Breast epithelium (tissue), 4 donors: ENCODE measurements around the gene SLC25A41. TPM values are rescaled to one million over a fixed set of nuclear protein-coding genes. Genes with fewer than 3 reads are reported as not detected.

ENCODE experiments used
- DNase-seq, 2 donors: peaks; one replicate each; pipeline ENCODE4 v3.0.0-alpha.2; 2019; ENCODE audit warnings: low spot score in 2 of 2
- H3K27ac ChIP-seq, 2 donors: fragments of 200-600 bp; sonication (generic) in 1 of 2; one replicate each; pipeline ENCODE4 v1.5.1; 2016 to 2019; ENCODE audit warnings: mild to moderate bottlenecking in 1 of 2
- H3K27me3 ChIP-seq, 2 donors: fragments of 200-600 bp; sonication (generic) in 1 of 2; one replicate each; pipeline versions ENCODE4 v1.5.1 to v1.6.0; 2017 to 2019; ENCODE audit warnings: control low read depth in 1 of 2, mild to moderate bottlenecking in 1 of 2
- H3K36me3 ChIP-seq: fragments of 200-600 bp; one replicate; pipeline ENCODE4 v1.5.1; 2019
- H3K4me1 ChIP-seq, 2 donors: fragments of 200-600 bp; sonication (generic); one replicate each; pipeline ENCODE4 v1.5.1; 2016 to 2019; ENCODE audit warnings: control low read depth in 1 of 2
- H3K4me3 ChIP-seq, 3 donors: fragments of 200-600 bp; sonication (generic); 1 replicate in 2 of 3; 2 replicates in 1 of 3; pipeline ENCODE4 v1.5.1; 2016 to 2019; ENCODE audit warnings: mild to moderate bottlenecking in 3 of 3, moderate library complexity in 2 of 3
- H3K9me3 ChIP-seq, 2 donors: fragments of 200-600 bp; sonication (generic) in 1 of 2; one replicate each; pipeline ENCODE4 v1.5.1; 2016 to 2019; ENCODE audit warnings: control low read depth in 1 of 2
- POLR2A ChIP-seq: fragments of 450-650 bp; IDR thresholded peaks from one replicate; pipeline ENCODE4 v1.6.1; 2016; ENCODE audit warnings: antibody characterized with exemption, mild to moderate bottlenecking, moderate library complexity
- POLR2AphosphoS5 ChIP-seq, 3 donors: sonication (generic); formaldehyde crosslinking; IDR thresholded peaks; one replicate each; pipeline ENCODE4 v1.6.1; 2017; ENCODE audit warnings: antibody characterized with exemption in 3 of 3
- intact Hi-C: fragments of 100-400 bp; cut with DNase I; formaldehyde crosslinking; loops from one replicate; pipeline ENCODE4 v1.15.1; 2023; ENCODE audit warnings: low total_unique reads
- total RNA-seq, 3 donors: library from RNA; depleted of rRNA; stranded (reverse); fragments of >200 nt; gene quantifications; one replicate each; pipeline ENCODE4 v1.1.0, GENCODE V29; 2016
- TF ChIP-seq, protein P1 (sequence below), 3 donors: fragments of 450-650 bp; IDR thresholded peaks; one replicate each; pipeline ENCODE4 v1.5.1; 2016 to 2017; ENCODE audit warnings: antibody characterized with exemption in 3 of 3, mild to moderate bottlenecking in 3 of 3, moderate library complexity in 3 of 3

Gene SLC25A41
- total RNA-seq, 3 donors from 2014 or later = 0.44 TPM; not detected in 2

DNA sequence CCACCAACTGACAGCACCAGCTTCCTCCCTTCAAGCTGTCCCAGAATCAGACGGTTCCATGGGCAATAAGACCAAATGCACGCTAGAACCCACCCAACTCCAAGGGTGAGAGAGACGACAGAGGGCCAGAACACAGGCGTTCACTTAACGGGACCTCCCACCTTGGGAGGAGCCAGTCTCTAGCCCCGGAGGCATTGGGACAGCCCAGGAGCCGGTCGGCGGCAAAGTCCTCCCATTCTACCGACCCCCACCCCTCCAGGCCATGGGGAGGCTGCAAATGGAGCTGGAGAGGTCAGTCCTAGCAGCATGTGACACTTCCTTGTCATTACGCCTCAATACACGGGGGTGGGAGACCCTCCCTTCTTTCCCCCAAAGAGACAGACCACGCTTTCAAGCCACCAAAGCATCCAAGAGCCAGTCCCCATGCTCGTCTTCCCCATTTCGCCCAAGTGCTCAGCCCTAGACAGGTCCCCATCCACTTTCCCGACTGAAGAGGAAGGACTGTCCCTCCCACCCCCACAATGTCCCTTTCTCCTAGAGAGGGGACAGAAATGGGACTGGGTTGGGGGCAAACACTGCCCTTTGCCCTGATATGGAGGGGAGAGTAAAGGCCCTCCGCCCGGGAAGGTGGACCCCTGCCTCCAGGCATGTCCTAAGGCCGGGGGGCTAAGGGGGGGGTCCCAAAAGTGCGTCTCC is 9.9 kb downstream of the SLC25A41 start:
- intact Hi-C loops = loop anchor here (1.0 kb wide), 1 partner anchor 33 kb away; no protein-coding TSS in a partner anchor
- TF ChIP-seq, protein P1, sequence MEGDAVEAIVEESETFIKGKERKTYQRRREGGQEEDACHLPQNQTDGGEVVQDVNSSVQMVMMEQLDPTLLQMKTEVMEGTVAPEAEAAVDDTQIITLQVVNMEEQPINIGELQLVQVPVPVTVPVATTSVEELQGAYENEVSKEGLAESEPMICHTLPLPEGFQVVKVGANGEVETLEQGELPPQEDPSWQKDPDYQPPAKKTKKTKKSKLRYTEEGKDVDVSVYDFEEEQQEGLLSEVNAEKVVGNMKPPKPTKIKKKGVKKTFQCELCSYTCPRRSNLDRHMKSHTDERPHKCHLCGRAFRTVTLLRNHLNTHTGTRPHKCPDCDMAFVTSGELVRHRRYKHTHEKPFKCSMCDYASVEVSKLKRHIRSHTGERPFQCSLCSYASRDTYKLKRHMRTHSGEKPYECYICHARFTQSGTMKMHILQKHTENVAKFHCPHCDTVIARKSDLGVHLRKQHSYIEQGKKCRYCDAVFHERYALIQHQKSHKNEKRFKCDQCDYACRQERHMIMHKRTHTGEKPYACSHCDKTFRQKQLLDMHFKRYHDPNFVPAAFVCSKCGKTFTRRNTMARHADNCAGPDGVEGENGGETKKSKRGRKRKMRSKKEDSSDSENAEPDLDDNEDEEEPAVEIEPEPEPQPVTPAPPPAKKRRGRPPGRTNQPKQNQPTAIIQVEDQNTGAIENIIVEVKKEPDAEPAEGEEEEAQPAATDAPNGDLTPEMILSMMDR (IDR thresholded peaks at IDR 0.05) = no peak
- no peak for TF ChIP-seq POLR2A
- no peak for TF ChIP-seq POLR2AphosphoS5 (IDR thresholded peaks at IDR 0.05)
- Histone ChIP-seq H3K9me3 (no peaks in the 10 kb centered on the region), H3K36me3 (no peaks in the 10 kb centered on the region), H3K4me3 (peak overlapping the region; percentile 76 to 96 (median 84)), H3K27ac (peak overlapping the region; percentile 75 to 93), H3K4me1 (peaks cover 3 to 11% of the 10 kb centered on the region in 2 donors), H3K27me3 (no peaks in the 10 kb centered on the region)
- no peak for DNase-seq

DNA sequence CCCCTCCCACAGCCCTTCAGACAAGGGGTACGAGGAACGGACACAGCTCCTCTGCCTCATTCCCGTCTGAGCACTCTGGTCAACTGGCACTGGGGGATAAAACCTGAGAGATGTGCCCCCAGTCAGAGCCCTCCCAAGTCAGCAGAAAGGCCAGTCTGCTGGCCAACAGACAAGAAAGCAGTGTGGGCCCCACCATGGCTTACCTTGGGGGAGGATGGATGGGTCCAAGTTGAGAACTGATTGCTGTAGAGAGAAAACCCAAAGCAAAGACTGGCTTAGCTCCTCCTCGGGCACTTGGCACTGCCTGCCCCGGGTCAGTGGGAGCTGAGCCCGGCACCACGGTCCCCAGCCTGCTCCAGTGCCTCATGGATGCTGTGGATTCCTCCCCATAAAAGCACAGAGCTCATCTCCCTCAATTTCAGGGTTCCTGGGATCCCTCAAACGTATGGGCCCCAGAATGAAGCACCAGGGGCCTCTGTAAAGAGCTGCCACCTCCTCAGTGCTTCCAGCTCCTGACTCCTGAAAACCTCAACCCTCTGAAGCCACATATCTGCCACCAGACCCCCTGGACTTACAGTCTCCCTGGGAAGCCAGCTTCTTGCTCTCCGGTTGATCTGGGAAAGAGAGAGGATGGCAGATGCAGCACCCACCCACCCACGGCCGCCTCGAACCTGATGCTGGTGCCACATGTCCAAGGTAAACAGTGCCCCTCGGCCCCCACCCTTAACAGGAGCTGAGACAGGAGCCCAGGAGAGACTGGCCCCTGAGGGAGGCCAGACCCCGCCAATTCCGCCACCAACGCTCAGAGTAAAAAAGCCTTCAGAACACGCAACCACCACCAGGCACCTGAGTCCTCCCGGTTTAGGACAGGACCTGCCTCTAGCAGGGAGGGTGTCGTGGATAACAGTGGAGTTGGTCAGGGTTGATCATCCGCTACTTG is 12.2 kb downstream of the SLC25A41 start:
- intact Hi-C loops = no loop called here
- no peaks in the 10 kb centered on the region for H3K9me3 ChIP-seq
- TF ChIP-seq POLR2AphosphoS5 (IDR thresholded peaks at IDR 0.05) (no peak), POLR2A (no peak)
- TF ChIP-seq, protein P1 (IDR thresholded peaks at IDR 0.05) = no peak
- H3K36me3 ChIP-seq = peaks cover 5% of the 10 kb centered on the region
- peak overlapping the region in 1 of 3 donors; percentile 16 for H3K4me3 ChIP-seq
- no peak overlapping the region for H3K27ac ChIP-seq
- H3K4me1 ChIP-seq = peaks cover 3 to 11% of the 10 kb centered on the region in 2 donors
- no peaks in the 10 kb centered on the region for H3K27me3 ChIP-seq
- DNase-seq = no peak

DNA sequence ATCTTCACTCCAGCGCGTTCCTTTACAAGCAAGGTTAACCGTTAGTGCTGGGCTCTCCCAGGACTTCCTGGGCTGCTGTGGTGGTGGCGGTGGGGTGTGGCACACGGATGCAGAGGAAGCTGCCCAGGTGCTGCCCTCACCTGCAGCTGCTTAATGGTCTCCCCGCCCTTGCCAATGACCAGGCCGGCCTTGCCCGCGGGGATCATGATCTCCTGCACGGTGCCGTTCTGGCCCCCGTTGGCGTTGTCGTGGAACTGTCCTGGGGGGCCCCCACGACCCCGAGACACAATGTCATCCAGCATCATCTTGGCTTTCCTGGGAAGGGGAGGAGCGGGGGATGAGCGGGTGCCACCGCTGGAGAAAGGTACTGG is 15.0 kb downstream of the SLC25A41 start:
- peaks cover 3 to 11% of the 10 kb centered on the region in 2 donors for H3K4me1 ChIP-seq
- TF ChIP-seq POLR2A (no peak), POLR2AphosphoS5 (IDR thresholded peaks at IDR 0.05) (no peak)
- TF ChIP-seq, protein P1 (IDR thresholded peaks at IDR 0.05) = no peak

DNA sequence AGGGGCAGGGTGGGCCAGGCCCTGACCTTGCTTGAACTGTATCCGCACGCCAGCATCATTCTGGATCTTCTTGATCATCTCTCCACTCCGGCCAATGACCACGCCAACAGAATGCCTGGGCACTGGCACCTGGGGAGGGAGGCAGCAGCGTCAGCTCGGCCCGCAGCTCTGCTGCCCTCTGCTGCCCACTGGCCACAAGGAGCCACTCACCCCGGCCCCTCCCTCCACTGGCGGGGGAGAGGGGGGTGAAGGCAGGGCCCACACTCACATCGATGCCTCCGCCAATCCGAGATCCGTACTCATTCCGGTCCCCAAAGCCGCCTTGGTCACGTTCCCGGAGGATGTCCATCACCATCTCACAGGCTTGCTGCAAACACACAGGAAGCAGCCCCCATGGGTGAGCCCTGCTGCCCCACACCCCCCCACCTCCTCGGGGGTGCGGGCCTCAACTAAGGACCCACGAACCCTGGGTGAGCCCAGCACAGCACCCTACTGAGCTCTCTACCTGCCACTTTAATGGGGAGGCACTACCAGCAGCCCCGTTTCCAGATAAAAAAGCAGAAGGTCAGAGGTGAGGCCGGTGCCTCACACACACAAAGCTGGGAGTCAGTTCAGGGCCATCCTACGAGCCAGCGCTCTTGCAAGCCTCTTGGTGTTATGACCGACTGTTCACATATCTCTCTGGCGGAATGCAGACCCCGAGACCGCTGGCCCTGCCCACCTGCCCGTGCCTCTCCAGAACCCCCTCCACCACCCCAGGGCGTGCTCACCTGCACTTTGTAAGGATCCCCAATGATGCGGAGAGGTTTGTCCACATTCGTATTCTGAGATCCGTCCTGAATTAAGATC is 15.6 kb downstream of the SLC25A41 start:
- DNase-seq = no peak
- intact Hi-C loops = no loop called here
- no peak overlapping the region for H3K27ac ChIP-seq
- no peaks in the 10 kb centered on the region for H3K27me3 ChIP-seq
- peaks cover under 1 to 7% of the 10 kb centered on the region in 2 donors for H3K4me1 ChIP-seq
- no peaks in the 10 kb centered on the region for H3K9me3 ChIP-seq
- no peak overlapping the region for H3K4me3 ChIP-seq
- TF ChIP-seq POLR2AphosphoS5 (IDR thresholded peaks at IDR 0.05) (no peak), POLR2A (no peak)
- TF ChIP-seq, protein P1 (IDR thresholded peaks at IDR 0.05) = no peak
- peaks cover 27% of the 10 kb centered on the region for H3K36me3 ChIP-seq

More for the DNA sequence above, 15.0 kb downstream of the SLC25A41 start:
- peaks cover 27% of the 10 kb centered on the region for H3K36me3 ChIP-seq
- DNase-seq = no peak
- no peaks in the 10 kb centered on the region for H3K9me3 ChIP-seq
- H3K27ac ChIP-seq = no peak overlapping the region
- intact Hi-C loops = no loop called here
- H3K4me3 ChIP-seq = no peak overlapping the region
- no peaks in the 10 kb centered on the region for H3K27me3 ChIP-seq
